GM18526 (cell line): Measurements from ENCODE around the gene NPTN.

Experiments
- POLR2A ChIP-seq: IDR thresholded peaks from 3 replicates; pipeline ENCODE4 v1.6.1; 2011; ENCODE audit not compliant: insufficient read length; ENCODE audit errors: extremely low read depth

Gene NPTN

DNA sequence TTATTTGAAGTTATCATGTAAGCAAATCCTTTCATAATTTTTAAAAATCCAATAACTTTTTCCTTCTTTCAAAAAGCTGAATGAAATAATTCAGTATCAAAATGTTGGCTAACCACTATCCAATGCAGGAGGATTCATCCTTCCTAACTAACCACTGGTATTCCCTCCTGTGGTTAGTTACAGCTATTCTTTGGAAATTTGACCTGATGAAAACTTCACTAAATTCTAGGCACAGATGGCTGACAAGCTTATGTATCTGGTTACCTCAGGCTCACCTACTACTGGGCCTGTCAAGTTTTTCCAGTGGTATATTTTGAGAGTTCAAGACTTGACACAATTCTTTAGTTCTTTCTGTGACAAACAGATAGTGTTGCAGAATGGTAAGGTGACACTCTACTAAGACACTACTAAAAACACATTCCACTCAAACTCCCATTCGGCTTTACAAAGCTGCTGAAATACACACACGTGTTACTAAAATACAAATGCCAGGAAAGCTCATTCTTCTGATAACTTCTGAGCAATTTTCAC lies 15.8 kb downstream of the NPTN start:
- TF ChIP-seq POLR2A = no peak

DNA sequence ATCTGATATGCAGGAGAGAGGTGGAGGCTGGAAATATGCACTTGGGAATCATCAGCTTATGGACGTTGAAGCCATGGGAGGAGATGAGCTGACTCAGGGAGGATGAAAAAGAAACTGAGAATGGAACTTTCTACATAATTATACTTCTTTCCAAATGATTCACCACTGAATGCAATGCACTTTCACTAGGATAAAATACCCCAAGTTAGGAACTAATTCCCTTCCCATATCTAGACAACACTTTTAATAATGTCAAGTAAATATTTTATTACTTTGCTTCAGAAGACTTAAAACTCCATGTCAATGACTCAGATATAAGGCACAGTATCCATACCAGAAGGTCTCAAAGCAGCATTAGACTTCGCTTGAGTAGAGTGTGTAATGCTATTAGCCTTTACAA lies 24.2 kb downstream of the NPTN start:
- no peak for TF ChIP-seq POLR2A

DNA sequence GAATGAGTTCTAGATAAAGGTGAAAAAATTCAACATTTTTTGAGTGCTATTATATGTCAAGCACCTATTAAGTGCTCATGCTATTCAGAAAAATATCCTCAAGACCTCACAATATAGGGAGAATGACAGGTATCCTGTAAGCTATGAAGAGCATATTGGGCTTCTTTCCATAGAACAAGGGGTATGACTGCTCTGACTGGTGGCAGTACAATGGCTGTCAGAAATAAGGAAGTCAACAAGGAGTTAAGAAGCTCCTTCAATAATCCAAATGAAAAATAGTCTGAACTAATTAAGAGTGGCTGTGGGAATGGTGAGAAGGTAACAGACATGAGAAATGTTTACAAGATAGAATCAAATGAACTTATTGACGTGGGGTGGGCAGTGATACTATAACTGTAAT lies 24.7 kb downstream of the NPTN start:
- no peak for TF ChIP-seq POLR2A

DNA sequence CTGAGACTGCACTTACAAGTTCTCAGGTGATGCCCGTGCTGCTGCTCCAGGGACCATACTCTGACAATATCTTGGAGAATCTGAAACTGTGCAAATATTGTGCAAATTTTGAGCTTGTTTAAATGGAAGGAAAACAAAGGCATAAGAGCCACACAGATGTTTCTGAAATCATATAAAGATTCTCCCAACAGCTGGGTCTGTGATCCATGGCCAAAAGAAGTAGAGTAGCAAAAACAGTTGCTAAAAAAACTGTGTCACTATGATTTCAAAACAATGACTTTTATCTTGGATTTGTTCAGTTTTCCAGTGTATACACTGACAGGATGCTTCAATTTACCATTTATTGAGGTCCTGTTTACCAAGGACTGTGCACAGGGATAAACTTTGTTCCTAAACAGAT lies 25.3 kb downstream of the NPTN start:
- no peak for TF ChIP-seq POLR2A

DNA sequence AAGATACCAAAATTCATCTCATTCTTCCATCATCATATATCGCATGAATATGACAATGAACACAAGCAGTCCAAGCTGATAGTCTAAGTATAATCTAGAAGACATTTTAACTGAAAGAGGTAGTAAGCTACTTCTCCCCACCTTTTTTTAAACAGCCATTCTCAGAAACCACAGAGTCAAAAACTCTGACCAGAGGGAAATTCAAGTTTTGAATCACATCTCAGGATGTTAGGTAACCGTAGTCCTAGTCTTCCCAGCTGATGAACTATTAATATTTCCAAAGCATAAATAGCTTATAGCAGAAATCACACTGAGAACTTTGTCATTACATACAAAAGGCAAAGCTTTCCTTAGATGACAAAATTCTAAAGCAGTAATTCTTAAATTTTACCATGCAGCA lies 25.8 kb downstream of the NPTN start:
- no peak for TF ChIP-seq POLR2A

DNA sequence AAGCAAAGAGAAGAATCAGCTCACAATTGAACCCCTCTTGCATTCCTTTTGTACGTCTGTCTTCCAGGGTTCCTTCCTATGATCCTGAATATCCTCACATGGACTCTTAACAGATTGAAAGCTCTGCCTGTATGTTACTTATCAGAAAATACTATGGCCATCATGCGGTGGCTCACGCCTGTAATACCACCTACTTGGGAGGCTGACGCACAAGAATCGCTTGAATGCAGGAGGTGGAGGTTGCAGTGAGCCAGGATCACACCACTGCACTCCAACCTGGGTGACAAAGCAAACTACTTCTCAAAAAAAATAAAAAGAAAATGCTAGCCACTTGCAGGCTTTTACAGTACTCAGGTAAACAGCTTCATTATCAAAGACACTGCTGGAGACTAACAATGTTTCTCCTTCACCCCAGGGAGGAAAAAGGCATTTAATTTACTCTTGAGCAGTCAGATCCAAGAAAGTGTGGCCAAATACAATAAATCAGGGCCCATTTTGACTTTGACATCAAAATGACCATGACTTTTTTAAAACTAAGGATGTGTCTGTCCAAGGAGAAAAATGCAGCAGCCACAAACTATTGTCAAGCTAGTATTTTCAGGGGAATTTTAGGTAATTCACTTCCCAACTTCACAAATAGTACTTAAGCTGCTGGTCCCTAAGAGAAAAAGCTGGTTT lies 27.3 kb downstream of the NPTN start:
- no peak for TF ChIP-seq POLR2A

DNA sequence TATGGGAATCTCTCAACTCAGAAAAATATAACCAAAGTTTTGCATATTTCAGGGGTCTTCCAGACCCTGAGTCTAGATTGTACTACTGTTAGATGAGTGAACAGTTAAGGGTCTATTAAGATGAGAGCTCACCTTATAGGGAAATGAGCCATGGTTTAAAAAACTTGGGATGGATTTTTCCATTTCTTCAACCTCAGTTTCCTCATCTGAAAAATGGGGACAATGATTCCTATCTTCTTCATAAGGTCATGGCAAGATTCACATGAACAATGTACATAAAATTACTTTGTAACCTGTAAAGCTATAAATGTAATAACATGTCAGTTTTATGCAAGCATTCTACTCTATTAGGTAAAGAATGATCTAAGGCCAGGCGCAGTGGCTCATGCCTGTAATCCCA lies 28.7 kb downstream of the NPTN start:
- TF ChIP-seq POLR2A = no peak

DNA sequence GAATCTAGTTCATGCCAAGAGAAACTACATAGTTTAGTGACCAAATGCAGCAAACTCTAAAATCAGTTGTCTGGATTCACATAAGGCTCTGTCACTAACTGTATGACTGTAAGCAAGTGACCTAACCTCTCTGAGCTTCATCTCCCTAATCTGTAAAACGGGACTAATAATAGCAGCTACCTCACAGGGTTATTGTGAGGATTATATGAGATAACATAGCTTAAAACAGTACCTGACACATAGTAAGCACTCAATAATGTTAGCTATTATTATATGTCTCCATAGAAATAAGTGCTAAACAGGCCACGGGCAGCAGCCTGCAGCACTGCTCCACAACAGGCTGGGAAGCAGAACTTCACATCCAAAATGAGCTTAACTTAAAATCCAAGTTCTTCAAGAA lies 30.2 kb downstream of the NPTN start:
- TF ChIP-seq POLR2A = no peak

DNA sequence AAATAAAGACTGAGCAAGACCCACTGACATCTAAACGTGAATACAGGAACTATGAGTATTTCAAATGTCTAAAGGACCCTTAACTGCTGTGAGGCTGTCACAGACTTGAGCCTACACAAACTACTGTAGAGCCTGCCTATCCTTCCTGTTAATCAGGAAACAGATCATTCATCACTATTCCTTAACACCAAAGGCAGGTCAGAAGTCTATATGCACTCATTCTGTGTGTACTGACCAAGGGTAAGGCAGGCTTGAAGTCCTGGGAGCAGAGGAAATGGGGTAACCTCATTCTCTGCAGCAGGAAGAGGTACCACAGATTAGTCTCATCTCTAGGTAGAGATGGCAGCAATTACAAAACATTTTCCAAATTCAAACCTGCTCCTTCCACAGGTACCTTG lies 30.7 kb downstream of the NPTN start:
- TF ChIP-seq POLR2A = no peak

DNA sequence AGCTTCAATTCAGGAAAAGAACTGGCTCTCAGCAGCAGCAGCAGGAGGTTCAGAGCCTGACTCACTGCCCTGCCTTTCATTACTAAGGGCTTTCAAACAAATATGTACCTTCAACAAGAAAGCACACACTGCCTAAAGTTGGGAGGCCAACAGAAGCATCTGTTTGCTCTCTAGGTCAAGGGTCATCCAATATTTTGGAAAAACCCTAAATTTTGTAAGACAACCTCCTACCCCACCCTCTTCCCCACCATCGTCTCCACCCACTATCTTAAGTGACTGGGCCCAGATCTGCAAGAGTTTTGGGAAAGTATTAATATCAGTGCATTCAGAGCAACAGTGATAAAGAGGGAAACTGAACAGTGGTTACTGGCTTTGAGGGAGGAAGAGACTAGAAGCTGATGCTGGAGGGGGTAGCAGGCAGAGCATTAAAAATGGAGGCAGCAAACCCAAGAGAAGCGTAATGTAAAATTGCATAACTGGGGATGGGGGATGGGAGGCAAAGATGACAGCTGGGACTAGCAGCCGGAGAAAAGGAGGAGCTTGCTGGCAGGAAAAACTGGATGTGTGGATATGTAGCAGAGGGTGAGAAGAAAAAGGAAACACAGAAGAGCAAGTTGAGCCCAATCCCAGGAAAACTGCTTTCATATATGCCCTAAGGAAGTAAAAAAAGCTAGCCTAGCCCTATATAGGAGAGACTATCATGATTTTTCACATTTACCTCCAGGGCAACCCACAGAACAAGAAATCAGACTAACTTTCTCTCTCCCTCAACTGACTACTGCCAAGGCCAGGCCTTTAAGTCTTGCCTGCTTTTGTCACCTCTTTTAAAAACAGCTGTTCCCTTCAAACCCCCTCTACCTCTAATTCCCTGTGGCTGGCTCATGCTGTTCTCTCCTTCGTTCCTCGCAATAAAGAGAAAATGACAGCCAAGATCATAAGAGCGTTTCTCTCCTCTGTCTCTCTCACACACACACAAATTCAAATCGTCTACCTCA lies 31.4 kb downstream of the NPTN start:
- TF ChIP-seq POLR2A = no peak

DNA sequence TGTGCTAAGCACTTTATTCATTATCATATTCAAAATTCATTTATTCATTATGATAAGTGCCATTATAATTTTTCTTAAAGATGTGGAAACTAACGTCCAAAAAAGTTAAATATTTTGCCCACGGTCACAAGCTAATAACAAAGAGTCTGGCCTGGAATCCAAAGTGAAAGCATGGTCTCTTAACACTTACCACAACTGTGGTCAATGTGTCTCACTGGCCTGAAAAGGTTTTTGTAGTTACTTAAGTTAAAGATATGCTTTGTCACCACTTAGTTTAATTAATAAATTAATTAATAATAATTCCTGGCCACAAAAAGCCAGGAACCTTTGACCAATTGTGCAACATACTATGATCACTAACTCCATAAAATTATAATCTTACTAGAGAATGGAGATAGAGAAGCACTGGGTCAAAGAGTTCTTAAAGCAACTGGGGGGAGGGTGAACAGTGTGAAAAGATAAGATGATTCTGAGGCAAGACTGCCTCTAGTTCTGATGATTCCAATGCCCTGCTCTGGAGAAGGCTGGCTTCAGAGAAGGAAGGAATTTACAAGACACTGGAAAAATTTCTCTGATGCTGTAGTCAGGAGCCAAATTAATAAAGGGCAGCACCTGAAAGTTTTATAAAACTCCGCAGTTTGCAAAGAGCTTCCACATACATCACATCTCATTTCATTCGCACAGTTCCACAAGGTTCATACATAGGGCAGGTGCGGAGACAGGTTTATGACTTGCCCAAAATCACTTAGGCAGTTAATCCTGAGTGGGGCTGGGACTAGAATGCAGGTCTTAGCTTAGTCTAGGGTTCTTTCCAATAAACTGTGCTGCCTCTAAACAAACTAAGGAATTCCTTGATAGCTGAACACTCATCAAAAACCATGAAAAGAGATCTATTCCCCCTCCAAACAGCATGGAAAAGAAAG lies 32.5 kb downstream of the NPTN start:
- no peak for TF ChIP-seq POLR2A

DNA sequence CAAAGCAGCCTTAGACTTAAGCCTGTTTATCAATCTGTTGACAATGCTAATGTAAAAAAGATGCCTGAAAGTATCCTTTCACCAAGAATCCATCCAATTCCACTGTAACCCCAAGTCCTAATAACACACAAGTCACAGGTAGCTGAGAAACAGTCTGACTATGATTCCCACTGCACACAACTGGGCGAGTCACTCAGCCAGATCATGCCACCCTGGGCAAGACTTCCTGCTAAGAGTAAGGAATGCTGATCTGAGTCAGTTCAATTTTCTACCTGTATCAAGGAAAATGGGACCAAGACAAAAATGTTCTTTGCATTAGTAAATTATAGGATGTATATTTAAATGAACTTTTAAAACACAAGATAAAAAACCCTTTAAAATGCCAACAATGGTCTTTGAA lies 33.3 kb downstream of the NPTN start:
- no peak for TF ChIP-seq POLR2A

DNA sequence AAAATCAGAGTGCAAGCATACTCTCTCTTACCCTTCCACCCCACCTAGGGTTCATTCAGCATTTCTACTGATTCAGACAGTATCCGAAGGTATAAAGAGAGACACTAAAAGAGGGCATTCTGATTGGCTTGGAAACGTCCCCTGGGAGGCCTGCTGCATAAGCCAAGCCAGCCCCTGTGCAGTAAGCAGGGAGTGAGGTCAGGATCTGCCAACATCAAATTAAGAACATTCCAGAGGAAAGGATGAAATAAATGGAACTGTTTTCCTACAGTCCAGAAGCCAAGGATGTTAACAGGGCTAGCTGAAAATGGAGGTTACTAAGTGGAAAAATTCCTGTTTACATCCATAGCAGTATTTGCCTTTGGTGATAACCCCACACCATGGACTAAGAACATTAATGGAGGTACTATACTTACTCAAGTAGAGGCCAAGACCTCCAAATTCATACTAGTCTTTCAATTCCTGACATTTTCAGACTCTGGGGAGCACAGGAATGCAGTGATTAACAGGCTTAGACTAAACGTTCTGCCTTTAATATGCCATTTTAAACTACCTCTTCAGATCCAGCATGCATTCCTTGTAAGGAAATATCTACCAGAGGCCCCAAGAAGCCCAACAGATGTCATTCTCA lies 34.5 kb downstream of the NPTN start:
- no peak for TF ChIP-seq POLR2A

DNA sequence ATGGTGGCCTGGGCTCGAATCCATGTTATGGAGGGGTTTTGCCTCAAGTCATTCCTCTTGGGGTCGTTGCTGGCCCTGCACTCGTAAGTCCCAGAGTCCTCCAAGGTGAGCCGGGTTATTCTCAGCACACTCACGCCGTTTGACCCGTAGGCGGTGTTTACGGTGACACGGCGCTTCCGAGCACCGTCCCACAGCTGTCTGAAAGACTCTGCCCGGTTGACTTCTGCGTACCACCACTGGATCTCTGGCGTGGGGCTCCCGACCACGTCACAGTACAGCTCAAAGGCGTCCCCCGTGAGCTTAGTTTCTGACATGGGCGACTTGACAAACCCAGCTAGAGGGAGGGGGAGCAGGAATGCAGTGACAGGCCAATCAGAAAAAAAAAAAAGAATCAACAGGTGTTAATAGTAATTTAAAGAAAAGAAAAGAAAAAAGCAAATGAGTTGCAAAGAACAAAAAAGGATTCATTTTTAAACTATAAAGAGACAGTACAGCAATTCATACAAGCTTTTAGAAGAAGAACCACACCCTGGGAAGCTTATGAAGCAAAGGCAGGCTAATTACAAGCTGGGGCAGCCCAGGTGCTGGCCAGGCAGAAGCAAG lies 36.1 kb downstream of the NPTN start:
- no peak for TF ChIP-seq POLR2A
